HG02884 (cell line): Measurements from ENCODE around the gene DYNC2LI1.

Experiments used
- ATAC-seq: cut with Tn5 transposase; IDR thresholded peaks from one replicate; pipeline ENCODE4 v1.9.1; 2021; ENCODE audit warnings: mild to moderate bottlenecking, moderate library complexity; ENCODE audit not compliant: unreplicated experiment

The DYNC2LI1 gene

DNA sequence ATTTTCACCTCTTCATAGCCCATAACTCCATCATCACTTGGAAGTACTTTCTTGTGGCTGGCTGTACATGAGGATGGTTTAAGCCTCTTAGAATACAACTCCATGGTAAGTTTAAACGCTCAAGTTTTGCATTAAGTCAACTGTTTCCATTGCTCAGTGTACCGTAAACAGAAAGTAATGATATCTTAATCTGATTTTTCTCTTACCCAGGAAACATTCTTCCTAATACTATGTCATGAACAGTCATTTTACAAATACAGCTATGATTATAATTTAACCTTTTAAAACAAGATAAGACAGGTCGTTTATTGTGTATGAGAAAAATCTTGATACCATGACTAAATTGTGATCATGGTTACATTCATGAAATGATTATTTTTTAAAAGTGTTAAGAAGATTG is 11.6 kb upstream of the DYNC2LI1 start:
- no peak for ATAC-seq

GRCh38 chr2:43763091-43763490 is 10.7 kb upstream of the DYNC2LI1 start:
- no peak for ATAC-seq

GRCh38 chr2:43764086-43764705 is 9.6 kb upstream of the DYNC2LI1 start:
- no peak for ATAC-seq

DNA sequence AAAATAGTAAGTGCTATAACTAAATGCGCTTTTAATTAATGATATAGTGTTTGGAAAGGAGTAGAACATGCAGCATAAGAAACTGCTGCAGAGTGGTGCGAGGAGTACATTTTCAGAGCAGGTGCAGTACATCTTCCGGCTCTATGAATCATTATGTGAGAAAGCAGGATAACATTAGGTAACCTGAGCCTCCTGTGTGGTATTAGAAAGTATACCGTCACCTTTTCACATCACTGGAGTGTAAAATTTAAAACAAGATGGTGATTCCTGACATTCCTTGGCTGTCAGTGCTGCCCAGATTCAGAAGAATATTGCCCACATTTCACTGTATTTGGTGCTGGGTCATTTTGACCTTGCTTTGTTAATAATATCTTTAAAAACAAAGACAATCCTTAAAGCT is 7.8 kb upstream of the DYNC2LI1 start:
- ATAC-seq = no peak

DNA sequence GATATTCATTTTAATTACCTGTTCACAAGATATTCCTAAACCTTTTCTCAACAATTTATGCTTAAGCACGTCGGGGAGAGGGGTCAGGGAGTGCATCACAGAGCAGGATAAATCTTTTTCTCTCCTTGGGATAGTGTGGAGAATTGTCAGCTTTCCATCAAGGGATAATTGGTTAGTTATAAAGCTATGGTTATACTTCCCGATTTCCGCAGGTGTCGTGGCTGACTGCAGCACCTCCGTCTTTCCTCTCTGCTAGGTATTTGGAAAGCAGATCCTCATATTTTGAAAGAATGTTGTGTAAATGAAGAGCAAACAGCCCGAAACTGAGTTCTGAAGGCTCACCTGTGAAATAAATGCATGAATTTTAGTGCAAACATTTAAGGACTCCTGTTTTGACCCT is 778 bp downstream of the DYNC2LI1 start:
- ATAC-seq = no peak

GRCh38 chr2:43776324-43776723 is 2.5 kb downstream of the DYNC2LI1 start:
- no peak for ATAC-seq

- ATAC-seq = no peak
These were observed 3.6 kb downstream of the DYNC2LI1 start for GRCh38 chr2:43777306-43777926.

GRCh38 chr2:43778233-43778632 is 4.4 kb downstream of the DYNC2LI1 start:
- ATAC-seq = no peak

- ATAC-seq = no peak
These were observed 14.1 kb downstream of the DYNC2LI1 start for GRCh38 chr2:43787895-43788294.

DNA sequence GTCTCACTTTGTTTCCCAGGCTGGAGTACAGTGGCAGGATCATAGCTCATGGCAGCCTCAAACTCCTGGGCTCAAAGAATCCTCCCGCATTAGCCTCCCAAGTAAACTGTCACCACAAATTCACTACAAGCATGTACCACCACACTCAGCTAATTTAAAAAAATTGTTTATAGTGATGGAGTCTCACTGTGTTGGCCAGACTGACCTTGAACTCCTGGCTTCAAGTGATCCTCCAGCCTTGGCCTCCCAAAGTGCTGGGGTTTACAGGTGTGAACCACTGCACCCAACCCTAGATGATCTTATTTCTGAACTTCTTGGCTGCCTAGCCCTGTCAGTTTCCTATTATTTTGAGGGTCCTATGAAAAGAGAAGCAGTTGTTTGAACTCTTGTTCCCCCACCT is 14.8 kb downstream of the DYNC2LI1 start:
- no peak for ATAC-seq

- ATAC-seq = no peak
These were observed 16.3 kb downstream of the DYNC2LI1 start for GRCh38 chr2:43790147-43790546.

- no peak for ATAC-seq
These were observed 17.4 kb downstream of the DYNC2LI1 start for GRCh38 chr2:43791035-43791765.

- ATAC-seq = no peak
These were observed 18.8 kb downstream of the DYNC2LI1 start for GRCh38 chr2:43792653-43793052.

DNA sequence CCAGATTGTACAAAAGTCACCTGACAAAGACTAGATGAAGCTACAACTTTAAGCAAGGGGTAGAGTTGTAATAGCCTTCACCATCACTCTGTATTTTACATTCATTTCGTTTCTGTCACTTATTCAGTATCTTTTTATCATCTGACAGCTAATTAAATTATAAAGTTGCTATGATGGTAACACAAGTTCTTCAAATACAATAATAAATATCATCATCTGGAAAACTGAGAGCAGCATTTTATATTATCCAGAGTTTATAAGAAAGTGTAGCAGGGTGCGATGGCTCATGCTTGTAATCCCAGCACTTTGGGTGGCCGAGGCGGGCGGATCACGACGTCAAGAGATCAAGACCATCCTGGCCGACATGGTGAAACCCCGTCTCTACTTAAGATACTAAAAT is 21.1 kb downstream of the DYNC2LI1 start:
- ATAC-seq = no peak

GRCh38 chr2:43796206-43796605 is 22.4 kb downstream of the DYNC2LI1 start:
- ATAC-seq = no peak

DNA sequence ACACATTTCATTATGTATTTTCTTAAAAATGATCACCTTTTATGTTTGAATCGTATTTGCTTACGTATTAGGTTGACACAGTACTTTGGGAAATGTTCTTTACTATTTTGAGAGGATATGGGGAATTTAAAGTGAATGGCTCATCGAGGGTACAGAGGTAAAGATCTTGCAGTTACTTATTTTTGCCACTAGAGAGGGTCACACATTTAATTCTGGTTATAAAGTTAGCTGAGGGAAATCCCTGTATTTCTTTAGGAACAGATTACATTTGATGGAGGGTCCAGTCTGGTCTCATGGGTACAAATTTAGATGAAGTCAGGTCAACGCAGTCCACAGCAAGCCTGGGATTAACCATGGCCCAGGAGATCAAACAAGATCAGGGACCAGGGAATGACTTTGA is 24.5 kb downstream of the DYNC2LI1 start:
- no peak for ATAC-seq

DNA sequence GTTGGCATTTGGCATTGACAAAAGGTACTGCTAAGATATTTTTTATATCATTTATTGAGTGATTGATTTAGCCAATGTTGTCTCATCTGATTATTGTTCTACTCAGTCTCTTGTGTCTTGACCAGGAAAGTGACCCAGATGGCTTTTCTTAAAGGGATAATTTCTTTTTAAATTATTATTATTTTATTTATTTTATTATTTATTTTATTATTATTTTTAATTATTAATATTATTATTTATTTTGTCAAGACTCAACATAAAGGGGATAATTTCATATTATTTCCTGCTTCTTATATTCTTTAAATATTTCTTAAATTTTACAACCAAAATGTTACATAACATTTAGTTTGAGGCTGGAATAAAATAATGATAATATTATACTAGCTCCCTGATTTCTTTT is 27.1 kb downstream of the DYNC2LI1 start:
- ATAC-seq = no peak

- no peak for ATAC-seq
These were observed 28.3 kb downstream of the DYNC2LI1 start for GRCh38 chr2:43802135-43802534.

GRCh38 chr2:43803113-43803512 is 29.3 kb downstream of the DYNC2LI1 start:
- no peak for ATAC-seq

- no peak for ATAC-seq
These were observed 32.8 kb downstream of the DYNC2LI1 start for GRCh38 chr2:43806719-43807031.

DNA sequence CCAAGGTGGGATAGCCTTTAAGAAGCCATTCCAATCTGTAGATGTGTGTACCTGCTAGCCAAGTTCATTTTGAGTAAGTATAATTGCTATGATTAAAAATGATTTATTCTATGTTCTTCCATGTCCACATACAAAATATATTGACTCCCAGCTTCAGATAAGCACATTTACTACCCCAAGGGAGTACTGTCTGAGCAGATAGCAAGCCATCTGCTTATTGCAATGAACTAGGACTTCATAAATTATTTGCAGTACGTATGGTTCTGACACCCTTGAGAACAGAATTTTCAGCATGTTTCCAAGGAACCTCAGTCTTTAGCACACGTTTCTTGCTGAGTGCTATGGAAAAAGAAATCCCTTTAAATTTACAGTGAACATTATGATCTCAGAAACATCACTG is 36.6 kb downstream of the DYNC2LI1 start:
- ATAC-seq = no peak

DNA sequence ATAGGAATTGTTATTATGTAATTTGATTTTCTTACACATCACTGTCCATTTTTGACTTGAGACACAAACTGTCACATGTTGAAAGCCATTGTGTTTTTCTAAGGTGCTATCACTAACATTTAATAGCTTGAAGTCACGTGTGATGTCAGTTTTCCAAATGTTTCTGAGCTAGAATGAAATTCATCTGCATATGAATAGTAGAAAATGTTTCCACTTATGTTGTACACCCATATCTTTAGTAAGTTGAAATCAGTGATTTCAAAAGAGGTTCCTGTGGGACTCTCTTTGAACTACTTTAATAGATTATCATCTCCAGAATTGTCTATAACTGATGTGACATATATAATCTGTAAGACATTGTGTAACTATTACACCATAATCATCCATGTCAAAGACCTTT is 37.0 kb downstream of the DYNC2LI1 start:
- no peak for ATAC-seq

- ATAC-seq = no peak
These were observed 38.2 kb downstream of the DYNC2LI1 start for GRCh38 chr2:43812006-43812405.
